Hematopoietic multipotent progenitor cell treated with erythropoietin and hydrocortisone succinate and interleukin-3 and kit ligand, for 15 days (in vitro differentiated cells): ENCODE measurements around the gene CHRNA1.
"Not testable (repeated sequence)": the region's sequence is repeated elsewhere in the genome, so short reads cannot be mapped to it uniquely, and the experiment has no call there.

Experiments used
- DNase-seq: peaks from one replicate; pipeline ENCODE4 v3.0.0-alpha.2; 2015; ENCODE audit warnings: low spot score

The CHRNA1 gene

GRCh38 chr2:174716785-174717184 is 47.5 kb downstream of the CHRNA1 start:
- no peak for DNase-seq

GRCh38 chr2:174713686-174714085 is 50.6 kb downstream of the CHRNA1 start:
- DNase-seq, result no peak

- no peak for DNase-seq
Observed at GRCh38 chr2:174711206-174711605, 53.1 kb downstream of the CHRNA1 start.

- DNase-seq, result not testable (repeated sequence)
Observed at GRCh38 chr2:174709416-174710004, 54.8 kb downstream of the CHRNA1 start.

GRCh38 chr2:174708713-174709112 is 55.6 kb downstream of the CHRNA1 start:
- no peak for DNase-seq

GRCh38 chr2:174705321-174705720 is 59.0 kb downstream of the CHRNA1 start:
- DNase-seq, result no peak

GRCh38 chr2:174704642-174705041 is 59.6 kb downstream of the CHRNA1 start:
- no peak for DNase-seq

- DNase-seq, result no peak
Observed at GRCh38 chr2:174704061-174704460, 60.2 kb downstream of the CHRNA1 start.

GRCh38 chr2:174703430-174703829 is 60.8 kb downstream of the CHRNA1 start:
- DNase-seq, result no peak

- no peak for DNase-seq
Observed at GRCh38 chr2:174702541-174702940, 61.7 kb downstream of the CHRNA1 start.

- peak; percentile 47 for DNase-seq
Observed at GRCh38 chr2:174699993-174700766, 64.1 kb downstream of the CHRNA1 start.
